Activated T-helper 9 cell treated with anti-CD3 and anti-CD28 coated beads, Interleukin-2, amount 50 U/mL, for 16 hours (primary cell): ENCODE data around the gene CDHR3.

ENCODE experiments used
- DNase-seq: peaks from one replicate; pipeline ENCODE4 v3.0.0-alpha.2; 2020; ENCODE audit warnings: low read depth

Gene CDHR3

DNA sequence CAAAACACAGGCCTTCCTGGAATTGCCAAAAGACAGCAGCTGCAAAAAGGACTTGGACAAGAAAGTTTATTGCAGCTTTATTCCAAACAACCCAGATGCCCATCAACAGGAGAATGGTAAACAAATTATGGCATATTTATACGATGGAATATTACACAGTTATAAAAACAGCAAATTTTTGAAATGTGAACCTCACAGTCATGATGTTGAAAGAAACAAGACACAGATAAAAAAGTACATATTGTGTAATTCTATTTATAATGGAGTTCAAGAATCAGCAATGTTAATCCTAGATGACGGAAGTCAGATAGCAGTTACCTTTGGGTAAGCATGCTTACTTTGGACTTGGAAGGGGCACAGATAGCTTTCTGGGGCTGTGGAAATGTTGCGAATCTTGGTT is 104.6 kb downstream of the CDHR3 start:
- DNase-seq = no peak

DNA sequence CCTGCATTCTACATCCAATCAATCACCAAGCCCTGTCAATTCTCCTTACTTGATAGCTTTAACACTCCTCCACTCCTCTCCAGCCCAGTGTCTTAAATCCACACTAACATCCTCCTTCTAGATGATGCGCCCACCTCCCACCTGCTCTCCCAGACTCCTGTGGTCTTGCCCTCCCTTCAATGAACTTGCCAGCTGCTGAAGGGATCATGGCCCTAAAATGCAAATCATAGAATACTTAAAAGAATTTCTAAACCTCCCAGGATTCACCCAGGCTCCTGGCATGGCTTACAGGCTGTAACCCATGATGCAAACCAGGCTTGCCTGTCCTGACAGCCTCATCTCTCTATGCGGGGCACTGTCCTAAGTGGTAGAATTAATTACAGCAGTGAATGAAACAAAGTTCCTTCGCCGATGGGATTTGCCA is 105.5 kb downstream of the CDHR3 start:
- no peak for DNase-seq

DNA sequence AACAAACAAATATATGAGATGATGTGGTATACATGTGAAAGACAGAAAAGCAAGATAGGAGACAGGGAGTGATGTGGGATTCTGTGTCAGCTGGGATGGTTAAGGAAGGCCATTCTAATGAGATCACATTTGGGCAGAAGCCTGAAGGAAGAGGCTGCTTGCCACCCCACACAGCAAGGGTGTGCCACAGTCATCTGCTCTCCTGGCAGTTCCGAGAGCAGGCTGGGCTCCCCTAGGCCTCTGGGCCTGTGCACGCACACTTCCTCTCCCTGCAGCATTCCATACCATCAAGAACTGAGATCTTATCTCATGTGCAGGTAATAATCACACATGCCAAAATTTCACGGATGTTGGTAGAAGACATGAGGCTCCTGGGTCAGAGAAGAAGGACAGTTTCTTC is 105.9 kb downstream of the CDHR3 start:
- DNase-seq = no peak

DNA sequence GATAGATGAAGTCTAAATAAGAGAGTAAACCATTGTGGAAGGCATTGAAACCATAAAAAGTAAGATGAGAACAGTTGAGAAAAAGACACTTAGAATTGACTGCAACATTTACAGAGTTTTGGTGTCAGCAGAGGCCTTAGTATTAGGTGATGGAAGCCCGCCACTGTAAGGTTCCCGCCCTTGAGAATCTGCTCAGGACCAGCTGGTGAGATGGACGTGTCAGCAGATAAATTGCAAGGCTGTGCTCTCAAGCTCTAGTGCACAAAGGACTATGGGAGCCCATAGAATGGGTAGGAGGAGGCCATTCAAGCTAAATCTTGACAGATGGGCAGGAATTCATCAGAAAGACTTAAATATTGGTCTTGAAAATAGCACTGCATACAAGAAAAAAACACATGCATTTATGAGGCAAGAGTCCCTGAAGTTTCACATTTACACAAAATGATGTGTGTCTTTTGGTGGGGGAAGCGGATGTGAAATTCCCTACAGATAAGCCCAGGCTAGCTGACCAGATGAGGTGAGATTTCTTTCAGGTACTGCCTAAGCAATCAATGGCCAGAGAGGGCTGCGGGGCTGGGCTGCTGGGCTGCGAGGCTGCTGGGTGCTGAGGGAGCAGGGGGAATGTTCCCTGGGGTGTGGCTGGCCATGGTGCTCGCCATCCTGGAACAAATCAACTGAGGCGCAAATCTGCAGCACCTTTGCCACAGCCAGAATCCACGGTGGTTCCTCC is 106.6 kb downstream of the CDHR3 start:
- DNase-seq = no peak

DNA sequence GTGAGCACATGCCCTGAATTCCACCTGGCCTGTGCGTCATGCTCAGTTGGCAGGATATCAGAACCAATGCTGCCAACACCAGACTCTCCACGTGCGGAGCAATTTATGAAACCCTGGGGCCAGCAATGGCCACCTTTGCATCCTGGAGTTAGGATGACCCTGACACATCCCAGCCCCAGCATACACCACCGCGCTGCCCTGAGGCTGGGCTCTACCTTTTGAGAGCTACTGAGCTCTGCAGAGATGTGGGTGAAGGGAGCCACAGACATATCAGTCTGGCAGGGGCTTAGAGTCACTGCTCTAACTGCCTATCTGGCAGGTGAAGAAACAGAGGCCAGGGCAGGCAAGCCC is 107.1 kb downstream of the CDHR3 start:
- DNase-seq = no peak

DNA sequence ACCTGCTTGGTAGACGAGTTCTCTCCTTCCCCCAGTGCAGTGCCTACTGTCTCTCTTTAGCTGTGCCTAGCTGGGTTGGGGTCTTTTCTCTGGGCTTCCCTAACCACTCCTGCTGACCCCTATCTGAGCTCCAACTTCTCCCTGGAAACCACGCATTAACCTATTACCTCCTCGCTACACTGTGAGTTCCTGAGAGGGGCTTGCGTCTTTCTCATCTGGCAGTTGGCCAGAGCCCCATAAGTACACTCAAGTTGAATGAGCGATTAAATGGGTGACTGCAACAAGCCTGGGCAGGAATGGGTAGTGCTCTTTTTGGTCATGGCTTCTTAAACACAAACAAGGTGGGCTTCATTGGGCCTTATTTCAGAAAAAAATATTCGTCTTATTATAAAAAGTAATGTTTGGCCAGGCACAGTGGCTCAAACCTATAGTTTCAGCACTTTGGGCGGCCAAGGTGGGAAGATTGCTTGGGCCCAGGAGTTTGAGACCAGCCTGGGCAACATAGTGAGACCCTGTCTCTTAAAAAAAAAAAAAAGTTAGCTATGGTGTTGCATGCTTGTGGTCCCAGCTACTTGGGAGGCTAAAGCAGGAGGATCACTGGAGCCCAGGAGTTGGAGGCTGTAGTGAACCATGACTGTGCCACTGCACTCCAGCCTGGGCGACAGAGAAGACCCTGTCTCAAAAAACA is 107.6 kb downstream of the CDHR3 start:
- DNase-seq = no peak

DNA sequence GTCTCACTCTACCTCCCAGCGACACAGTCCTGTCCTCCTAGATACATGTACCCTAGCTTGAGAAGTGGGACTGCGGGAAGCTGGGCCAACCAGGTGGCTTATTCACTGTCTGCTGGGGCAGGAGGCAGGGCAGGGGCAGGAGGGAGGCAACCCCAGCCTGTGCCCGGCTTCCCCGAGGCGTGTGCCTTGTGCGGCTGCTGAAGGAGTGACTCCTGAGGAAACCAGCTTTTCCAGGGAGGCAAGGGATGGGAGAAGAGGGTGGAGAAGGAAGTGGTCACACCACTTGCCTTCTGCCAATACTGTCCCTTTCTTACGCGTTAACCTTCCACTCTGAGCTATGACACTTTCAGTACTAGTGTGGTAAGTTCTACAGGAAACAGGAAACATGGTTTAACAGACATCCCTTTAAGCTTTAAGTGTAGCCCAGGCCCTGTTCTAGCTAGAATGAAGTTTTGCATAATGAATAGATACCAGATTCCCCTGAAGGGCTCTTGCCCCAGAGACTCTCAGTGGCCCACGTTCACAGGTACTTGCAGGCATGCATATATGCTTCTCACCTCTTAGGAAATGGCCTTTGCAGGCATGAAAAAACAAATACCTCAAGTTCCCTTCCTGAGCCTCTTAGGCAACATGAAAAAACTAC is 108.4 kb downstream of the CDHR3 start:
- DNase-seq = no peak

DNA sequence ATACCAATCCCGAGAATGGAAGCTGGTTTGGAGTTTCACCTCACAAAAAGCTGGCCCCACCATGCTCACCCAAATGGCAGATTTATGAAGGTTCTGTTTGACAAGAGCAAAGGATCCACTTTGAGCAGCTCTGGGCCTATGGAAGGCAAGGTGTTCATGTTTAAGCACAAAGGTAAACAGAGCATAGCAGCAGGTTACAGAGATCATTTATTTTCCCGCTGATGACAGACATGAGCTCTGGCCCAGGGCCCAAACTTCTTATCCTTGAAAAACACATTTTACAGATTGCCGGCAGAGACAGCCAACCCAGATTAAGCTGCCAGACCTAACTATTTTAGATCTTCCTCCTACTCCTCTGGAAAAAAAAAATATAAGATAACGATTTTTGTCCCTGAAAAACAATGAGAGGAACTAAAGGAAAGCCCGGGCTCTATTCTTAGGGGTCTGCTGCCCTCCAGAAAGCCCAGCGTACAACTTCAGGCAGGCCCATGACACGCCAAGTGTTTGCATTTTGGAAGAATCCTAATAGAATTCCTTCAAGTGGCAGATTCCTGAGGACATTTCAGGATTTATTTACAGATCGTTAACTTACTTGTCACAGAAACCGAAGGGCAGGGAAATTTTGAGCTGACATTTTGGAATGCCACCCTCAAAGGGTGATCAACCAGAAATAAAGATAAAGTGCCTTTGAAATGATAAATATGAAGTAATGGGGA is 109.1 kb downstream of the CDHR3 start:
- DNase-seq = no peak

DNA sequence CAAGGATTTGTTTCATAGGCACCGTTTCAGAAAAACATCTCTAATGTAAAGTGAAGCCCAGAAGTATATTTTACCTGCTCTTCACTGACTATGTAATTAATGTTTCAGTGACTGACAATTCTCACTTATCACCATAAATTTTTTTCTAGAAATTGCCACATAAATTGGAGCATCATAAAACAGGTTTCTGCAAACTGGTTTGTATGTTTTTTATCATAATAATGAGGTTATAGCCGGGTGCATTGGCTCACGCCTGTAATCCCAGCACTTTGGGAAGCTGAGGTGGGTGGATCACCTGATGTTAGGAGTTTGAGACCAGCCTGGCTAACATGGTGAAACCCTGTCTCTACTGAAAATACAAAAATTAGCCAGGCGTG is 109.6 kb downstream of the CDHR3 start:
- no peak for DNase-seq

DNA sequence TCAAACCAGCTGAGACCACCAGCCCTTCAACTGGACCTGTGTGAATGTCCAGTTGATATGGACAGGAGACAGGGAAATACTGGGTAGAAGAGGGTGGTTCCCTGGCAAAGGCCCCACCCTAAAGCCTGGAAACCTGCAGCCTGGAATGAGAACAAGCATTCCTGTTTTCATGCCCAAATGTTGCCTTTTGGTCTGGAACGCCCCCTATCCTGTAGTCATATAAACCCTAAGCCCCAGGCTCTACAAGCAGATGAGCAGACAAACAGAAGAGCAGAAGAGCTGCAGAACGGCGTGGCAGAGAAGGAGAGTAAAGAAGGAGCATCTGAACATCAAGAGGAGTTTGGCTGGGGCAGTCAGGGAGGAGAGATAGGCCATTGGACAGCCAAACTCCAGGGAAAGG is 110.6 kb downstream of the CDHR3 start:
- DNase-seq = no peak

DNA sequence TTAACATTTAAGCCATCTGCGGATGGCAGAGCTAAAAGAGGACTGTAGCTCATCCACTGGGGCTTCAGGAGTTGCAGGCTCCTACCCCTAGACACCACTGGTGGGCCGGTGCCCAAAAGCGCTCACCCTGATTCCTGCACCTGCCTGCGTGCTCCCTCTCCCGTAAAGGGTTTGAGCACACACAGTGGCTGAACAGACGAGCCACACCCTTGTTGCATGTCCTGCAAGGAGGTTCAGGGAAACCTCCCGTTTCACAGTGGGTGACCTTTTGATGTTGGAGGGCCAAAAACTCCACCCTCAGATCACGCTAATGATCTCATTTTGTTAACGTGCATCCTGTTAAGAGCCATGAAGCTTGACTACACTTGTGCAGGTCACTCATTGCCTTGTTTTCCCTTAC is 111.2 kb downstream of the CDHR3 start:
- DNase-seq = no peak

DNA sequence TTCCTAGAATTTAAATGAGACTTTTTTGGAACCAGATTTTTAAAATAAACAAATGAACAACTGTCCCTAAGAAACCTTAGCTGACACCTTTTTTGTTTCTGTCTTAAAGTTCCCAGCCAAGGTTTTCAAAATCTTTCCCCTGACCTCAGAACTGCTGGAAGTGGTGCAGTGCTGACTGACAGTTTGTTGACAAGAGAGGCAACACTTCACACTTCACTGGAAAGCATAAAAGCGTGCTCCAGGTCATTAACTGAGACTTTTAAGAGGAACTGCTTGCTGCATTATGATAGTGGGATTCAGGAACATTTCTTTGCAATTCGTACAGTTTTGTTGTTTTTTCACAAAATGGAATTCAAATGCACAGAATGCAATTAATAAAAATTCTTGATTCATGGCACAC is 112.9 kb downstream of the CDHR3 start:
- DNase-seq = no peak

DNA sequence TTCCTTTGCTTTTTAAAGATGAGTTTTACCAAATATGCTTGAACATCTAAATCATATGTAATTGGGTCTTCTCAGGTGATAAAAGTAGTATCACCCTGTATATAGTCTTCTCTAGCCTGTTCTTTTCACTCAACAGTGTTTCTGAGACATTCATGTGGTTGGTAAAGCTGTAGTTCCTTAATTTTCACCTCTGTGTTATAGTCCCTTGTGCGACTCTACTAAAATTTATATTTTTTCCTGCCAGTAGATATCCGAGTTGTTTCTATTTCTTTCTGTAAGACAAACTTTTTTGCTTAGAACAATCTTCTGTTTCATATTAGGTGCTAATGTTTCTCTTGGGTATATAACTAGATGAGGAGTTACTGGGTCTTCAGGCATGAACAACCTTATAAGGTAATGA is 113.5 kb downstream of the CDHR3 start:
- no peak for DNase-seq

DNA sequence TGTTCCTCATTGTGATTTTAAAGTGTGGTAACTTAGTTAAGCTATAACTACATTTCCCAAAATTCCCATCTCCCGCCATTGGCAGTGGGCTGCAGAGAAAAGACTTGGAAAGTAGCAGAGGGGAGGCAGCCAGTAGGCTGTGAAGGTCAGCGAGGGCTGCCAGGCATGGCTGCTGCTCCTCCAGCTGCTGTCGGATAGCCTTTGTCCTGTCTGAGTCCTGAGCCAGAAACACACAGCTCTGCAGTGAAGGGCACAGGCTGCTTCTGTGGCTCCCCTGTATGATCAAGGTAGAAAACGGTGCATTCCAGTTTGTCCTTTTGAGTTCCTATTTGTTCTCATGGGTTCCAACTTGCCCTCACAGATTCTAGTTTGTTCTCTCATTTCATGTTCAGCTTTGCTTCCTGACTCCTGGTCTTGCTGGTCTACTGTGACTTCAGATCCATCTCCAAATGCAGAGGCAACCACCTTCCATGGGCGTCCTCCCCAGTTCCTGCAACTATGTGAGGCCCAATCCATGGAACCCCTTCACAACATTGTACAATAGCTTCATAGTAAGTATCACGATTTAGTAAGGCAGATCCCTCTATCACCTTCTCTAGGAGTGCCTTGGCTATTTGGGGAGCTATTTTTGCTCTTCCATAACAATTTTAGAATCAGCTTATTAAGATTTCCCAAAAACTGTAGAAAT is 117.4 kb downstream of the CDHR3 start:
- DNase-seq = no peak

DNA sequence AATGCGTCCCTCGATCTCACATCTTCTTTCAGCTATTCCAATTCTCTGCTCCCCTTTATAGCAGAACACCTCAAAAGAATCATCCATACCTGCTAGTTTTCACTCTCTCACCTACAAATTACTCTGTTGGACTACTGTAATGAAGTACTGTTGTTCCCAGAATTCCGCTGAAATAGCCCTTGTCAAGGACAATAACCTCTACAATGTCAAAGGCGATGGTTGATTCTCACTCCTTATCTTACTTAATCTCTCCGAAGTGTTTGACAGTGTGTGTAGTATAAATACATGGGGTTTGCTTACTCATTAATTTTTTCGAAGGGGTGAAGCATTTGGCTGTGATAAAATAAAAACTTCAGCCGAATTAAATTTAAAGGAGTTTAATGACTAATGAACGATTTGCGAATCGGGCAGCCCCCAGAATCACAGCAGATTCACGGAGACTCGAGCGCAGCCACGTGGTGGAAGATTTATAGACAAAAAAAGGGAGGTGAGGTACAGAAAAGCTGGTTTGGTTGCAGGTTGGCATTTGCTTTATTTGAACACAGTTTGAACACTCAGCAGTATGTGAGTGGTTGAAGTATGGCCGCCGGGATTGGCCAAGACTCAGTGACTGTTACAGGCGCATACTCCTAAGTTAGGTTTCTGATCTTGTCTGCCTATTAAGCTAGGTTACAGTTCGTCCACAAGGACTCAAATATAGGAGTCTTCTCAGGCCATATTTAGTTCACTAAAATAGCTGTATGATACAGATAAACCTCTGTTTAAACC is 119.2 kb downstream of the CDHR3 start:
- DNase-seq = no peak
